ENCODE results near the gene SPOUT1. TPM values are rescaled to one million over a fixed set of nuclear protein-coding genes. Genes with fewer than 3 reads are reported as not detected.
"Not testable (repeated sequence)": the region's sequence is repeated elsewhere in the genome, so short reads cannot be mapped to it uniquely, and the experiment has no call there.

Gene SPOUT1
- total RNA-seq, 6 experiments from 2014 or later: 14.5 to 37.8 (median 24.5) TPM

GRCh38 chr9:128805661-128806060, 23.9 kb downstream of the SPOUT1 start:
- no peaks in the 10 kb centered on the region for H3K27me3 ChIP-seq
- H3K4me1 ChIP-seq: no peaks in the 10 kb centered on the region
- no peak overlapping the region for H3K4me3 ChIP-seq
- intact Hi-C loops (cut with DNase I): loop anchor here in 1 of 2 donors (10.0 kb wide), 1 partner anchor 61 kb away; no protein-coding TSS in a partner anchor
- peaks cover 0 to 62% (median 21%) of the 10 kb centered on the region in 4 donors for H3K36me3 ChIP-seq
- no peaks in the 10 kb centered on the region for H3K9me3 ChIP-seq
- TF ChIP-seq CTCF (IDR thresholded peaks at IDR 0.05) (no peak), POLR2A (IDR thresholded peaks at IDR 0.05) (no peak)
- WGBS (ENCODE audit: insufficient coverage, low coverage, low lambda C conversion rate, missing lambda C conversion rate): 100% methylated on average over 1 of the region's 14 CpGs
- DNase-seq: no peak
- H3K27ac ChIP-seq: no peak overlapping the region
- ATAC-seq: no peak

GRCh38 chr9:128802482-128802881, 27.1 kb downstream of the SPOUT1 start:
- 91% methylated on average over 4 of the region's 4 CpGs for WGBS (ENCODE audit: insufficient coverage, low coverage, low lambda C conversion rate, missing lambda C conversion rate)
- Histone ChIP-seq H3K36me3 (peaks cover 0 to 79% (median 32%) of the 10 kb centered on the region in 4 donors), H3K27me3 (no peaks in the 10 kb centered on the region), H3K27ac (no peak overlapping the region), H3K4me1 (no peaks in the 10 kb centered on the region), H3K9me3 (no peaks in the 10 kb centered on the region), H3K4me3 (no peak overlapping the region)
- intact Hi-C loops (cut with DNase I): loop anchor here in 1 of 2 donors (10.0 kb wide), 1 partner anchor 58 kb away; no protein-coding TSS in a partner anchor
- TF ChIP-seq CTCF (IDR thresholded peaks at IDR 0.05) (no peak), POLR2A (IDR thresholded peaks at IDR 0.05) (no peak)
- DNase-seq (no peak), ATAC-seq (no peak)

- H3K36me3 ChIP-seq: peaks cover 0 to 72% (median 24%) of the 10 kb centered on the region in 4 donors
- 100% methylated on average over 1 of the region's 7 CpGs for WGBS (ENCODE audit: insufficient coverage, low coverage, low lambda C conversion rate, missing lambda C conversion rate)
- no peak overlapping the region for H3K4me3 ChIP-seq
- DNase-seq: no peak
- H3K9me3 ChIP-seq: no peaks in the 10 kb centered on the region
- no peaks in the 10 kb centered on the region for H3K4me1 ChIP-seq
- intact Hi-C loops (cut with DNase I): loop anchor here in 1 of 2 donors (10.0 kb wide), 1 partner anchor 55 kb away; no protein-coding TSS in a partner anchor
- no peak for ATAC-seq
- no peak overlapping the region for H3K27ac ChIP-seq
- TF ChIP-seq POLR2A (IDR thresholded peaks at IDR 0.05) (no peak), CTCF (IDR thresholded peaks at IDR 0.05) (no peak)
- no peaks in the 10 kb centered on the region for H3K27me3 ChIP-seq
Observed at GRCh38 chr9:128800061-128800460, 29.5 kb downstream of the SPOUT1 start.

- no peak overlapping the region for H3K4me3 ChIP-seq
- TF ChIP-seq POLR2A (IDR thresholded peaks at IDR 0.05) (no peak), CTCF (IDR thresholded peaks at IDR 0.05) (no peak)
- H3K27me3 ChIP-seq: no peaks in the 10 kb centered on the region
- peaks cover 0 to 3% (median under 1%) of the 10 kb centered on the region in 4 donors for H3K4me1 ChIP-seq
- peaks cover 0 to 62% (median 24%) of the 10 kb centered on the region in 4 donors for H3K36me3 ChIP-seq
- no peak overlapping the region for H3K27ac ChIP-seq
- intact Hi-C loops (cut with DNase I): no loop called here
- no peaks in the 10 kb centered on the region for H3K9me3 ChIP-seq
- WGBS (ENCODE audit: insufficient coverage, low coverage, low lambda C conversion rate, missing lambda C conversion rate): 75% methylated on average over 5 of the region's 8 CpGs
- ATAC-seq (no peak), DNase-seq (no peak)
Observed at GRCh38 chr9:128798896-128799295, 30.7 kb downstream of the SPOUT1 start.

- 0% methylated on average over 1 of the region's 2 CpGs for WGBS (ENCODE audit: insufficient coverage, low coverage, low lambda C conversion rate, missing lambda C conversion rate)
- DNase-seq; H3K27me3 ChIP-seq; ATAC-seq; intact Hi-C loops (cut with DNase I); H3K27ac ChIP-seq; H3K9me3 ChIP-seq; H3K4me3 ChIP-seq: not testable (repeated sequence)
- Histone ChIP-seq H3K4me1 (peaks cover 0 to 22% (median 6%) of the 10 kb centered on the region in 4 donors), H3K36me3 (peaks cover 4 to 66% (median 17%) of the 10 kb centered on the region in 4 donors)
Observed at GRCh38 chr9:128794961-128795360, 34.6 kb downstream of the SPOUT1 start.

Data from right lobe of liver (tissue), 6 donors.